ENCODE results near the gene TAP1. TPM values are rescaled to one million over a fixed set of nuclear protein-coding genes. Genes with fewer than 3 reads are reported as not detected.

TAP1 gene
- total RNA-seq, 2 experiments from 2014 or later: 296 to 298 TPM

Other genes starting within 250 kb of the TAP1 start
- gene HLA-DQA1, start 216.3 kb downstream of the TAP1 start, total RNA-seq: 1 to 10 TPM; 6.9 to 8.7 TPM
- gene HLA-DQB1, start 187.0 kb downstream of the TAP1 start, total RNA-seq: 10 to 100 TPM in 1 of 2 experiments, 1 to 10 TPM in 1; 9.5 to 11.6 TPM
- gene HLA-DQA2, start 112.3 kb downstream of the TAP1 start, total RNA-seq: under 1 TPM; 0.48 to 0.55 TPM
- under 1 TPM in 1 of 2 experiments, not detected in 1; 0.36 TPM for gene HLA-DQB2, start 90.2 kb downstream of the TAP1 start, total RNA-seq
- 1 to 10 TPM in 1 of 2 experiments, under 1 TPM in 1; 0.72 to 1.2 TPM for gene HLA-DOB, start 36.7 kb downstream of the TAP1 start, total RNA-seq
- 100 to 1,000 TPM; 178 to 199 TPM for gene TAP2, start 15.0 kb downstream of the TAP1 start, total RNA-seq
- gene PSMB8, start 9.7 kb downstream of the TAP1 start, total RNA-seq: 100 to 1,000 TPM; 295 TPM
- gene PSMB9, start 488 bp upstream of the TAP1 start, total RNA-seq: 100 to 1,000 TPM; 206 to 207 TPM
- gene HLA-DMB, start 87.3 kb upstream of the TAP1 start, total RNA-seq: 1 to 10 TPM; 2.2 to 2.6 TPM
- gene HLA-DMA, start 99.4 kb upstream of the TAP1 start, total RNA-seq: 10 to 100 TPM in 1 of 2 experiments, 1 to 10 TPM in 1; 9.9 to 11.7 TPM
- gene BRD2, start 114.9 kb upstream of the TAP1 start, total RNA-seq: 100 to 1,000 TPM; 327 to 333 TPM
- gene HLA-DOA, start 155.9 kb upstream of the TAP1 start, total RNA-seq: 1 to 10 TPM; 3.6 to 4.8 TPM
- 10 to 100 TPM; 43.5 to 46.9 TPM for gene HLA-DPA1, start 219.9 kb upstream of the TAP1 start, total RNA-seq
- gene HLA-DPB1, start 222.3 kb upstream of the TAP1 start, total RNA-seq: 10 to 100 TPM; 10.4 to 10.9 TPM

All from activated CD8-positive, alpha-beta memory T cell treated with anti-CD3 and anti-CD28 coated beads for 36 hours (primary cell).